NB4 (cell line): ENCODE results near the gene CFHR1.

Source experiments
- MAX ChIP-seq: IDR thresholded peaks from 2 replicates; pipeline ENCODE4 v1.6.1; 2011; ENCODE audit warnings: low read depth, low read length
- POLR2A ChIP-seq: IDR thresholded peaks from 2 replicates; pipeline ENCODE4 v1.6.1; 2011; ENCODE audit warnings: mild to moderate bottlenecking; ENCODE audit not compliant: insufficient read length; ENCODE audit errors: extremely low read depth

DNA sequence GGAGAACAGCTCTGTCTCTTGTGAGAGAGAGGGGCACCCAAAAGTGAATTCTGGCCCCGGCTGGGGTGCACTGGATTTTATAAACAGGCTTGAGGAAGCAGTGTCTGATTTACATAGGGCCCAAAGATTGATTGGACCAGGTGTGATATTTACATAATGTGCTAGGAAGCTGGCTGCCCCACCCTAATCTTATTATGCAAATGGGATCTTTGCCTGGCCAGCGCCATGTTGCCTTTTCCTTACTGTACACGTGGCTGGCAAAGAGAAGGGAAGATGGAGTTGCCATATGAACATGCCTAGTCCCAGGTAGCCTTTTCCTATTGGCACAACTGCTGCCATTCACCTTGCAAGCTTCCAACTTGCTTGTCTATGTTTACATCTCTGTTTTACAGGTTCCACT, 39.3 kb downstream of the CFHR1 start:
- no peak for TF ChIP-seq MAX
- no peak for TF ChIP-seq POLR2A
